Activated T-helper 1 cell treated with anti-CD3 and anti-CD28 coated beads, Interleukin-12 subunit alpha, Interleukin-12 subunit beta, Interleukin-2, Interleukin-4 antibody, amounts not matched to agents 30 ng/mL and 10 ng/mL and 1 ng/mL, durations not matched to agents 14 hours and 24 hours and 36 hours (primary cell): ENCODE results near the gene VPS13C. TPM values are rescaled to one million over a fixed set of nuclear protein-coding genes. Genes with fewer than 3 reads are reported as not detected.

Source experiments
- DNase-seq: peaks from one replicate; pipeline ENCODE4 v3.0.0; 2021; ENCODE audit warnings: low spot score
- H3K27ac Mint-ChIP-seq: one replicate; pipeline ENCODE4 v1.8.0; 2021; ENCODE audit warnings: mild to moderate bottlenecking, mixed read lengths
- H3K27me3 Mint-ChIP-seq: one replicate; pipeline ENCODE4 v1.8.0; 2022; ENCODE audit warnings: mild to moderate bottlenecking, moderate library complexity, mixed read lengths; ENCODE audit not compliant: insufficient read depth
- H3K36me3 Mint-ChIP-seq: one replicate; pipeline ENCODE4 v1.8.0; 2021; ENCODE audit warnings: low read depth, mixed read lengths
- H3K4me1 Mint-ChIP-seq: one replicate; pipeline ENCODE4 v1.8.0; 2021; ENCODE audit warnings: low read depth, mixed read lengths
- H3K4me3 Mint-ChIP-seq: one replicate; pipeline ENCODE4 v1.8.0; 2021; ENCODE audit warnings: mild to moderate bottlenecking, moderate library complexity, mixed read lengths
- H3K9me3 Mint-ChIP-seq: one replicate; pipeline ENCODE4 v1.8.0; 2021; ENCODE audit warnings: mixed read lengths
- intact Hi-C: fragments of 100-400 bp; cut with micrococcal nuclease; formaldehyde crosslinking; loops from one replicate; pipeline ENCODE4 v1.15.1; 2024
- total RNA-seq: library from RNA; stranded (reverse); gene quantifications from 2 replicates; pipeline ENCODE4 v1.2.3, GENCODE V29; 2022

The VPS13C gene
- total RNA-seq, 1 donor from 2014 or later = 52.7 TPM

GRCh38 chr15:61829514-61829889 lies 230.7 kb downstream of the VPS13C start:
- DNase-seq = no peak
- no peaks in the 10 kb centered on the region for H3K9me3 Mint-ChIP-seq
- peaks cover 7% of the 10 kb centered on the region for H3K4me1 Mint-ChIP-seq
- no peaks in the 10 kb centered on the region for H3K36me3 Mint-ChIP-seq
- no peak overlapping the region for H3K4me3 Mint-ChIP-seq
- intact Hi-C loops = no loop called here
- no peak overlapping the region for H3K27ac Mint-ChIP-seq
- H3K27me3 Mint-ChIP-seq = peaks cover 13% of the 10 kb centered on the region

GRCh38 chr15:61828860-61829513 lies 231.3 kb downstream of the VPS13C start:
- Mint-ChIP-seq H3K27ac (no peak overlapping the region), H3K27me3 (peaks cover 12% of the 10 kb centered on the region), H3K4me3 (no peak overlapping the region), H3K36me3 (no peaks in the 10 kb centered on the region), H3K4me1 (peaks cover 4% of the 10 kb centered on the region), H3K9me3 (no peaks in the 10 kb centered on the region)
- intact Hi-C loops = no loop called here
- no peak for DNase-seq

- Mint-ChIP-seq H3K36me3 (no peaks in the 10 kb centered on the region), H3K9me3 (no peaks in the 10 kb centered on the region), H3K27ac (no peak overlapping the region), H3K4me1 (no peaks in the 10 kb centered on the region), H3K4me3 (no peak overlapping the region), H3K27me3 (peaks cover 7% of the 10 kb centered on the region)
- no peak for DNase-seq
- intact Hi-C loops = no loop called here
Measured at GRCh38 chr15:61828008-61828407, 232.2 kb downstream of the VPS13C start.

GRCh38 chr15:61827131-61827530 lies 233.1 kb downstream of the VPS13C start:
- Mint-ChIP-seq H3K4me1 (no peaks in the 10 kb centered on the region), H3K27ac (no peak overlapping the region), H3K4me3 (no peak overlapping the region), H3K9me3 (no peaks in the 10 kb centered on the region), H3K27me3 (peaks cover 3% of the 10 kb centered on the region), H3K36me3 (no peaks in the 10 kb centered on the region)
- intact Hi-C loops = no loop called here
- no peak for DNase-seq

GRCh38 chr15:61824291-61824690 lies 236.0 kb downstream of the VPS13C start:
- no peaks in the 10 kb centered on the region for H3K36me3 Mint-ChIP-seq
- H3K27me3 Mint-ChIP-seq = peaks cover 3% of the 10 kb centered on the region
- intact Hi-C loops = no loop called here
- DNase-seq = no peak
- H3K27ac Mint-ChIP-seq = no peak overlapping the region
- no peak overlapping the region for H3K4me3 Mint-ChIP-seq
- no peaks in the 10 kb centered on the region for H3K4me1 Mint-ChIP-seq
- no peaks in the 10 kb centered on the region for H3K9me3 Mint-ChIP-seq

- intact Hi-C loops = no loop called here
- H3K4me1 Mint-ChIP-seq = no peaks in the 10 kb centered on the region
- no peak overlapping the region for H3K27ac Mint-ChIP-seq
- no peaks in the 10 kb centered on the region for H3K9me3 Mint-ChIP-seq
- DNase-seq = no peak
- H3K27me3 Mint-ChIP-seq = peaks cover 3% of the 10 kb centered on the region
- H3K4me3 Mint-ChIP-seq = no peak overlapping the region
- no peaks in the 10 kb centered on the region for H3K36me3 Mint-ChIP-seq
Measured at GRCh38 chr15:61822511-61822910, 237.7 kb downstream of the VPS13C start.

- H3K4me1 Mint-ChIP-seq = no peaks in the 10 kb centered on the region
- no peak overlapping the region for H3K4me3 Mint-ChIP-seq
- H3K27me3 Mint-ChIP-seq = no peaks in the 10 kb centered on the region
- intact Hi-C loops = no loop called here
- no peaks in the 10 kb centered on the region for H3K9me3 Mint-ChIP-seq
- DNase-seq = no peak
- no peak overlapping the region for H3K27ac Mint-ChIP-seq
- no peaks in the 10 kb centered on the region for H3K36me3 Mint-ChIP-seq
Measured at GRCh38 chr15:61820951-61821350, 239.3 kb downstream of the VPS13C start.

- H3K9me3 Mint-ChIP-seq = no peaks in the 10 kb centered on the region
- H3K4me1 Mint-ChIP-seq = no peaks in the 10 kb centered on the region
- no peaks in the 10 kb centered on the region for H3K36me3 Mint-ChIP-seq
- H3K27me3 Mint-ChIP-seq = no peaks in the 10 kb centered on the region
- no peak overlapping the region for H3K27ac Mint-ChIP-seq
- intact Hi-C loops = no loop called here
- no peak for DNase-seq
- no peak overlapping the region for H3K4me3 Mint-ChIP-seq
Measured at GRCh38 chr15:61820212-61820611, 240.0 kb downstream of the VPS13C start.

- Mint-ChIP-seq H3K4me3 (no peak overlapping the region), H3K9me3 (no peaks in the 10 kb centered on the region), H3K27me3 (no peaks in the 10 kb centered on the region), H3K4me1 (no peaks in the 10 kb centered on the region), H3K27ac (no peak overlapping the region), H3K36me3 (no peaks in the 10 kb centered on the region)
- intact Hi-C loops = no loop called here
- DNase-seq = no peak
Measured at GRCh38 chr15:61819386-61819785, 240.9 kb downstream of the VPS13C start.

GRCh38 chr15:61818801-61819200 lies 241.4 kb downstream of the VPS13C start:
- no peaks in the 10 kb centered on the region for H3K4me1 Mint-ChIP-seq
- intact Hi-C loops = no loop called here
- H3K36me3 Mint-ChIP-seq = no peaks in the 10 kb centered on the region
- DNase-seq = no peak
- H3K27me3 Mint-ChIP-seq = no peaks in the 10 kb centered on the region
- H3K27ac Mint-ChIP-seq = no peak overlapping the region
- H3K4me3 Mint-ChIP-seq = no peak overlapping the region
- H3K9me3 Mint-ChIP-seq = no peaks in the 10 kb centered on the region

- Mint-ChIP-seq H3K4me1 (no peaks in the 10 kb centered on the region), H3K27me3 (no peaks in the 10 kb centered on the region), H3K9me3 (no peaks in the 10 kb centered on the region), H3K36me3 (no peaks in the 10 kb centered on the region), H3K4me3 (no peak overlapping the region), H3K27ac (no peak overlapping the region)
- intact Hi-C loops = no loop called here
- DNase-seq = no peak
Measured at GRCh38 chr15:61816856-61817255, 243.4 kb downstream of the VPS13C start.

- Mint-ChIP-seq H3K27me3 (no peaks in the 10 kb centered on the region), H3K36me3 (no peaks in the 10 kb centered on the region), H3K27ac (no peak overlapping the region), H3K9me3 (no peaks in the 10 kb centered on the region), H3K4me1 (no peaks in the 10 kb centered on the region), H3K4me3 (no peak overlapping the region)
- no peak for DNase-seq
- intact Hi-C loops = no loop called here
Measured at GRCh38 chr15:61815356-61816083, 244.7 kb downstream of the VPS13C start.

GRCh38 chr15:61812476-61812875 lies 247.8 kb downstream of the VPS13C start:
- H3K27ac Mint-ChIP-seq = no peak overlapping the region
- no peaks in the 10 kb centered on the region for H3K9me3 Mint-ChIP-seq
- no peaks in the 10 kb centered on the region for H3K36me3 Mint-ChIP-seq
- no peak for DNase-seq
- H3K27me3 Mint-ChIP-seq = no peaks in the 10 kb centered on the region
- intact Hi-C loops = no loop called here
- no peak overlapping the region for H3K4me3 Mint-ChIP-seq
- no peaks in the 10 kb centered on the region for H3K4me1 Mint-ChIP-seq
